HL-60 (cell line): ENCODE results near the gene BRSK2.
"Not testable (repeated sequence)": the region's sequence is repeated elsewhere in the genome, so short reads cannot be mapped to it uniquely, and the experiment has no call there.

Experiments
- DNase-seq, 2 experiments: peaks; one replicate each; pipeline ENCODE4 v3.0.0-alpha.2; 2010 to 2020; ENCODE audit warnings: low read depth in 1 of 2, low spot score in 1 of 2
- H3K27ac ChIP-seq: fragments of 250-450 bp; sonication (Bioruptor Pico); replicated peaks from 2 replicates; pipeline ENCODE4 v1.5.1; 2020; ENCODE audit warnings: mild to moderate bottlenecking, moderate library complexity
- H3K27me3 ChIP-seq: fragments of 250-450 bp; sonication (Bioruptor Pico); 2 replicates; pipeline ENCODE4 v1.5.1; 2021; ENCODE audit warnings: mild to moderate bottlenecking, moderate library complexity; ENCODE audit not compliant: insufficient read depth, poor library complexity, severe bottlenecking
- H3K4me3 ChIP-seq: replicated peaks from 2 replicates; pipeline ENCODE4 v1.5.1; 2011; ENCODE audit warnings: mild to moderate bottlenecking, control low read depth, low read length; ENCODE audit not compliant: insufficient read depth
- GABPA ChIP-seq: IDR thresholded peaks from 2 replicates; pipeline ENCODE4 v1.6.1; 2012; ENCODE audit warnings: low read depth
- POLR2AphosphoS5 ChIP-seq: IDR thresholded peaks from 2 replicates; pipeline ENCODE4 v1.6.1; 2012; ENCODE audit warnings: low read depth
- SPI1 ChIP-seq: IDR thresholded peaks from 2 replicates; pipeline ENCODE4 v1.6.1; 2012; ENCODE audit warnings: low read depth, mild to moderate bottlenecking, borderline replicate concordance
- TF ChIP-seq, protein P1 (sequence below): IDR thresholded peaks from 2 replicates; pipeline ENCODE4 v1.6.1; 2012; ENCODE audit warnings: low read depth; ENCODE audit not compliant: insufficient replicate concordance
- TF ChIP-seq, protein P2 (sequence below): IDR thresholded peaks from one replicate; pipeline ENCODE4 v1.5.1; 2011; ENCODE audit warnings: low read length, control low read depth, inconsistent platforms; ENCODE audit not compliant: insufficient read depth

Gene BRSK2

DNA sequence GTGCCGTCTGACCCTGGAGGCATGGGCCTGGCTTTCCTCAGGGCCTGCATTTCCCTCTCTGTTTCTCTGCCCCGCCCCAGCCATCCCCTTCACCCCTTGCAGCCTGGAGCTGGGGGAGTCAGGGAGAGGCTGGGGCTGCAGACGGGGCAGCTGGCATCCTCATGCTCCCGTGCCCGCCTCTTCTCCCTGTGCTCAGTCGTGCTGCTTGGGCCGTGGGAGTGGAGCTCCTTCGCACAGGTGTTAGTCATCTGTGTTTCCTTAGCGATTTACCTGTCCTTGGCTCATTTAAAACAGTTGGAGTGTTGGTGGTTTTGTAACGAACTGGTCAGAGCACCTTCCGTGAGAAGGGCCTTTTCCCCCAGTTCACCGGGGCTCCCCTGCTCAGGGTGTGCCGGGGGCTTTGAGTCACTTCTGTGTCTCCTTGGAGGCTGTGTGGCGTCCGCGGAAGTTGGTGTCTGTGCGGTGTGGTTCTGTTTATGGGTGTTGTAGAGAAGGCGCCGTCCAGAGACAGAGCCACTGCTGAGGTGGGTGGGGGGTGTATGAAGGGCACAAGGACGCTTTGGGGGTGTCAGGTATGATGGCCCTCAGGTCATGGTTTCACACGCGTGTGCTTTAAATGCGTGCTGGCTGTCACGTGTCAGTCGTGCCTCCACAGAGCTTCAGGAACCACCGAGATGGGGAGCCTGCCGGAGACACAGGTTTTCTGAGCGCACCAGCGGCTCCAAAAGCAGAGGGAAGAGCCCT is 19.5 kb downstream of the BRSK2 start:
- Histone ChIP-seq H3K4me3 (no peak overlapping the region), H3K27ac (no peak overlapping the region), H3K27me3 (no peaks in the 10 kb centered on the region)
- no peak for DNase-seq
- TF ChIP-seq SPI1: no peak
- TF ChIP-seq, protein P1, sequence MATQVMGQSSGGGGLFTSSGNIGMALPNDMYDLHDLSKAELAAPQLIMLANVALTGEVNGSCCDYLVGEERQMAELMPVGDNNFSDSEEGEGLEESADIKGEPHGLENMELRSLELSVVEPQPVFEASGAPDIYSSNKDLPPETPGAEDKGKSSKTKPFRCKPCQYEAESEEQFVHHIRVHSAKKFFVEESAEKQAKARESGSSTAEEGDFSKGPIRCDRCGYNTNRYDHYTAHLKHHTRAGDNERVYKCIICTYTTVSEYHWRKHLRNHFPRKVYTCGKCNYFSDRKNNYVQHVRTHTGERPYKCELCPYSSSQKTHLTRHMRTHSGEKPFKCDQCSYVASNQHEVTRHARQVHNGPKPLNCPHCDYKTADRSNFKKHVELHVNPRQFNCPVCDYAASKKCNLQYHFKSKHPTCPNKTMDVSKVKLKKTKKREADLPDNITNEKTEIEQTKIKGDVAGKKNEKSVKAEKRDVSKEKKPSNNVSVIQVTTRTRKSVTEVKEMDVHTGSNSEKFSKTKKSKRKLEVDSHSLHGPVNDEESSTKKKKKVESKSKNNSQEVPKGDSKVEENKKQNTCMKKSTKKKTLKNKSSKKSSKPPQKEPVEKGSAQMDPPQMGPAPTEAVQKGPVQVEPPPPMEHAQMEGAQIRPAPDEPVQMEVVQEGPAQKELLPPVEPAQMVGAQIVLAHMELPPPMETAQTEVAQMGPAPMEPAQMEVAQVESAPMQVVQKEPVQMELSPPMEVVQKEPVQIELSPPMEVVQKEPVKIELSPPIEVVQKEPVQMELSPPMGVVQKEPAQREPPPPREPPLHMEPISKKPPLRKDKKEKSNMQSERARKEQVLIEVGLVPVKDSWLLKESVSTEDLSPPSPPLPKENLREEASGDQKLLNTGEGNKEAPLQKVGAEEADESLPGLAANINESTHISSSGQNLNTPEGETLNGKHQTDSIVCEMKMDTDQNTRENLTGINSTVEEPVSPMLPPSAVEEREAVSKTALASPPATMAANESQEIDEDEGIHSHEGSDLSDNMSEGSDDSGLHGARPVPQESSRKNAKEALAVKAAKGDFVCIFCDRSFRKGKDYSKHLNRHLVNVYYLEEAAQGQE: no peak
- no peak for TF ChIP-seq POLR2AphosphoS5
- TF ChIP-seq, protein P2, sequence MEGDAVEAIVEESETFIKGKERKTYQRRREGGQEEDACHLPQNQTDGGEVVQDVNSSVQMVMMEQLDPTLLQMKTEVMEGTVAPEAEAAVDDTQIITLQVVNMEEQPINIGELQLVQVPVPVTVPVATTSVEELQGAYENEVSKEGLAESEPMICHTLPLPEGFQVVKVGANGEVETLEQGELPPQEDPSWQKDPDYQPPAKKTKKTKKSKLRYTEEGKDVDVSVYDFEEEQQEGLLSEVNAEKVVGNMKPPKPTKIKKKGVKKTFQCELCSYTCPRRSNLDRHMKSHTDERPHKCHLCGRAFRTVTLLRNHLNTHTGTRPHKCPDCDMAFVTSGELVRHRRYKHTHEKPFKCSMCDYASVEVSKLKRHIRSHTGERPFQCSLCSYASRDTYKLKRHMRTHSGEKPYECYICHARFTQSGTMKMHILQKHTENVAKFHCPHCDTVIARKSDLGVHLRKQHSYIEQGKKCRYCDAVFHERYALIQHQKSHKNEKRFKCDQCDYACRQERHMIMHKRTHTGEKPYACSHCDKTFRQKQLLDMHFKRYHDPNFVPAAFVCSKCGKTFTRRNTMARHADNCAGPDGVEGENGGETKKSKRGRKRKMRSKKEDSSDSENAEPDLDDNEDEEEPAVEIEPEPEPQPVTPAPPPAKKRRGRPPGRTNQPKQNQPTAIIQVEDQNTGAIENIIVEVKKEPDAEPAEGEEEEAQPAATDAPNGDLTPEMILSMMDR: no peak
- no peak for TF ChIP-seq GABPA

DNA sequence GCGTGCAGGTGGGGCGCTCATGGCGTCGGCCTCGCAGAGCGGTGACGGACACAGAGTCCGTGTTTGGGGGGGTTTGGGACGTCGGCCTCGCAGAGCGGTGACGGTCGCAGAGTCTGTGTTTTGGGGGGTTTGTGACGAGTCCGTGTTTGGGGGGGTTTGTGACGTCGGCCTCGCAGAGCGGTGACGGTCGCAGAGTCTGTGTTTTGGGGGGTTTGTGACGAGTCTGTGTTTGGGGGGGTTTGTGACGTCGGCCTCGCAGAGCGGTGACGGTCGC is 20.1 kb downstream of the BRSK2 start:
- DNase-seq, H3K27me3 ChIP-seq, H3K27ac ChIP-seq, H3K4me3 ChIP-seq: not testable (repeated sequence)

DNA sequence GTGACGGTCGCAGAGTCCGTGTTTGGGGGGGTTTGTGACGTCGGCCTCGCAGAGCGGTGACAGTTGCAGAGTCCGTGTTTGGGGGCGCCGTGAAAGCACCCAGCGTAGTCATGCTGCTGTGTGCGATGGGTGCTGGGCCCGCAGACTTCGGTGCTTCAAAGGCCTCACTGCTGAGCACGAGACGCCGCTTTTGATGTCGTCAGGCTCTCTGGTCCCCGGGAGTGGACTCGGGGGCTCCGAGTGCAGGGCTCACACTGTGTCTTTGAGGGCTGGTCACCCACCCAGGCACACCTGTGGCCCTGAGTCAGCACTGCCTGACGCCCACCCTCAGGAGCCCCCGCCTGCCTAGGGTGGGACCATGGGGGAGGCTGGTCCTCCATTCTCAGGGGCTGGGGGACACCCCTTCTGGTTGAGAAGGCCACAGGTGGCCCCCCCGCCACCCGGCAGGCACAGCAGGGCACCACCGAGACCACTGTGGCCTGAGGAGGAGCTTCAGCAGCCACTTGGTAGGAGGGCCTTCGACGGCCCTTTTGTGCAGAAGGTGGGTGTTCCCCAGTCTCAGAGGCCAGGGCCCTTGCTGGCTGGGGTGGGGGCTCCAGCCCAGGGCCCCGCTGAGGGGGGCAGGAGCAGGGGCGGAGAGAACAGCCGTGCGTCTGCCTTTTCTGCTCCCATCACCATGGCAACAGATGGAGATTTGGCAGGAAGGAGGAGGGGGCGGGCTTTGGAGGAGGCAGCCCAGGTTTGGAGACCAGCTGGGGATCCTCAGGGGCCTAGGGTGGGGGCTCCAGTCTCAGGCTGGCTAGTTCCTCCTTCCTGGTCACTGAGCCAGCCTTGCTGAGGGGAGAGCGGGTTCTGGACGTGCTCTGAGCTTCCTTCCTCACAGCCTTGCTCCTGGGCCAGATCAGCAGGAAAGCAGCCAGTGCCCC is 20.9 kb downstream of the BRSK2 start:
- DNase-seq: no peak
- no peak overlapping the region for H3K4me3 ChIP-seq
- H3K27me3 ChIP-seq: no peaks in the 10 kb centered on the region
- H3K27ac ChIP-seq: no peak overlapping the region
- TF ChIP-seq SPI1 (no peak), POLR2AphosphoS5 (no peak), GABPA (no peak)
- TF ChIP-seq, protein P2: no peak
- TF ChIP-seq, protein P1: no peak

DNA sequence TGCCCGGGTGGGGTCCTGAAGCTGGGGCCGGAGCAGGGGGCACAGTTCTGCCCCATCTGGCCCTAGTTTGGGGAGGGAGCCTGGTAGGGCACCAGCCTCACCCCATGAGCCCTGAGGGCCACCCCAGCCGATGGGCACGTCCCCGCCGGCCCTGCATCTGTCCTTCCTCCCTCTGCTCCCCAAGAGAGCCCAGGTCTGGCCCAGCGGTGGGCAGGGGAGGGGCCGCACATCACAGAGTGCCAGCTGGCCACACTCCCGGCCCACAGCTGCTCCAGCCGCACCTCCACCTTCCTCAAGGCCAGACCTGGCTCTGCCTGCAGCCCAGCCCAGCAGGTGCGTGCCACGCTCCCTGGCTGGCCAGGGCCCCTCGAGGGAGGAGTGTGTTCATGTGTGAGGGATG is 21.6 kb downstream of the BRSK2 start:
- no peak for TF ChIP-seq GABPA
- TF ChIP-seq, protein P1: no peak
- TF ChIP-seq POLR2AphosphoS5: no peak
- no peak for TF ChIP-seq SPI1
- TF ChIP-seq, protein P2: no peak
- Histone ChIP-seq H3K4me3 (no peak overlapping the region), H3K27me3 (no peaks in the 10 kb centered on the region), H3K27ac (no peak overlapping the region)
- no peak for DNase-seq

DNA sequence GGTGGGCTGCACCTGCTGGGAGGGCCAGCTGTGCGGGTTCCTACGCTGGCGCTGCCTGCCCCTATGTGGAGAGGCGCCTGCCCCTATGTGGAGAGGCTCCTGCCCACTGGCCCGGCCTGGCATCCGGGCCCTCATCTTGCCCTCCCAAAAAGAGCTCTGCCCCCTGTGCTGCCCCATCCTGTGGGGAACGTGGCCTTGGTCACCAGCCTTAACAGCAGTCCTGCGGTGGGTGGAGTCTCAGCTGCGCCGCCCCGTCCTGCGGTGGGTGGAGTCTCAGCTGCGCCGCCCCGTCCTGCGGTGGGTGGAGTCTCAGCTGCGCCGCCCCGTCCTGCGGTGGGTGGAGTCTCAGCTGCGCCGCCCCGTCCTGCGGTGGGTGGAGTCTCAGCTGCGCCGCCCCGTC is 22.0 kb downstream of the BRSK2 start:
- not testable (repeated sequence) for H3K4me3 ChIP-seq, DNase-seq, H3K27me3 ChIP-seq

More for the DNA sequence above, 22.0 kb downstream of the BRSK2 start:
- H3K27ac ChIP-seq: not testable (repeated sequence)
